Vagina (tissue), 2 donors: Measurements from ENCODE around the gene AGFG1.

Experiments
- POLR2A ChIP-seq, 2 donors: fragments of 450-650 bp; IDR thresholded peaks; one replicate each; pipeline ENCODE4 v1.6.1; 2017; ENCODE audit warnings: antibody characterized with exemption in 2 of 2, mild to moderate bottlenecking in 2 of 2, moderate library complexity in 2 of 2
- POLR2AphosphoS5 ChIP-seq, 2 donors: sonication (generic); formaldehyde crosslinking; IDR thresholded peaks; one replicate each; pipeline ENCODE4 v1.9.0; 2017; ENCODE audit warnings: antibody characterized with exemption in 2 of 2, mild to moderate bottlenecking in 2 of 2, low read depth in 1 of 2; ENCODE audit not compliant: insufficient read depth in 1 of 2
- TF ChIP-seq, protein P1 (sequence below), 3 experiments: fragments of 450-650 bp in 2 of 3; fragments of 200-600 bp in 1 of 3; sonication (generic) in 1 of 3; IDR thresholded peaks; one replicate each; pipeline ENCODE4 v1.5.1; 2017 to 2019; ENCODE audit warnings: antibody characterized with exemption in 3 of 3, mild to moderate bottlenecking in 2 of 3, moderate library complexity in 2 of 3

DNA sequence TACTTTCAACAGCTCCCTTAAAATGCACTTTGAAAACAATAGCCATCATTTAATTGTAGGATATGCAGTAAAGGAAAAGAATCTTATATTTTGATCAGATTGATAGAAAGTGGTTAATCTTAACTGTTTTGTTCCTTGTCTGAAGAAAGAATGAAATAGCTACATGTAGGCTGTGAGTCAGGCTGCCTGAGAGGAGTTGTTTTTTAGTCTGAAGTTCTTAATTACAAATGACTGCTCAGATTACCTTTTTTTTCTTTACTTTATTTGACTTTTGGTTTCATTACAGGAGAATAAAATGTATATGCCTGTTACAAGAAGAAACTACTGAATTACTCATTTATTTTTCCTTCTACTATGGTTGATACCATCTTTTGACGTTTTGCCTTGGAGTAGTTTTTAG lies 56.8 kb downstream of the AGFG1 start:
- TF ChIP-seq POLR2A (IDR thresholded peaks at IDR 0.05): no peak
- TF ChIP-seq, protein P1, sequence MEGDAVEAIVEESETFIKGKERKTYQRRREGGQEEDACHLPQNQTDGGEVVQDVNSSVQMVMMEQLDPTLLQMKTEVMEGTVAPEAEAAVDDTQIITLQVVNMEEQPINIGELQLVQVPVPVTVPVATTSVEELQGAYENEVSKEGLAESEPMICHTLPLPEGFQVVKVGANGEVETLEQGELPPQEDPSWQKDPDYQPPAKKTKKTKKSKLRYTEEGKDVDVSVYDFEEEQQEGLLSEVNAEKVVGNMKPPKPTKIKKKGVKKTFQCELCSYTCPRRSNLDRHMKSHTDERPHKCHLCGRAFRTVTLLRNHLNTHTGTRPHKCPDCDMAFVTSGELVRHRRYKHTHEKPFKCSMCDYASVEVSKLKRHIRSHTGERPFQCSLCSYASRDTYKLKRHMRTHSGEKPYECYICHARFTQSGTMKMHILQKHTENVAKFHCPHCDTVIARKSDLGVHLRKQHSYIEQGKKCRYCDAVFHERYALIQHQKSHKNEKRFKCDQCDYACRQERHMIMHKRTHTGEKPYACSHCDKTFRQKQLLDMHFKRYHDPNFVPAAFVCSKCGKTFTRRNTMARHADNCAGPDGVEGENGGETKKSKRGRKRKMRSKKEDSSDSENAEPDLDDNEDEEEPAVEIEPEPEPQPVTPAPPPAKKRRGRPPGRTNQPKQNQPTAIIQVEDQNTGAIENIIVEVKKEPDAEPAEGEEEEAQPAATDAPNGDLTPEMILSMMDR (IDR thresholded peaks at IDR 0.05): no peak
- TF ChIP-seq POLR2AphosphoS5 (IDR thresholded peaks at IDR 0.05; ENCODE audit: insufficient read depth in 1 of 2, low read depth in 1 of 2): no peak
